Embryonic facial prominence (tissue), 1 donor: ENCODE results near the gene MYPN.
"Not testable (repeated sequence)": the region's sequence is repeated elsewhere in the genome, so short reads cannot be mapped to it uniquely, and the experiment has no call there.

Experiments used
- DNase-seq: peaks from one replicate; pipeline ENCODE4 v3.0.0-alpha.2; 2016; ENCODE audit errors: extremely low spot score

The MYPN gene

GRCh38 chr10:68109331-68109730, at the start of gene MYPN:
Gene MYPN, plus strand, starts transcription at chr10:68109488. Its CDS starts 11,951 bp downstream, at chr10:68121439.
- DNase-seq: no peak

GRCh38 chr10:68067029-68067428, 42.3 kb upstream of the MYPN start:
- DNase-seq: no peak

GRCh38 chr10:68067508-68067907, 41.8 kb upstream of the MYPN start:
- no peak for DNase-seq

- DNase-seq: no peak
These were observed 35.7 kb upstream of the MYPN start for GRCh38 chr10:68073631-68074030.

GRCh38 chr10:68074031-68074774, 35.1 kb upstream of the MYPN start:
- no peak for DNase-seq

GRCh38 chr10:68074775-68075549, 34.3 kb upstream of the MYPN start, which contains the start of gene HERC4:
Gene HERC4, minus strand, starts transcription at chr10:68075283. Its CDS starts 2,175 bp downstream, at chr10:68073108.
- DNase-seq: peak; percentile 89

- DNase-seq: no peak
These were observed 33.7 kb upstream of the MYPN start for GRCh38 chr10:68075550-68076004.

GRCh38 chr10:68076081-68076480, 33.2 kb upstream of the MYPN start:
- not testable (repeated sequence) for DNase-seq

- no peak for DNase-seq
These were observed 32.3 kb upstream of the MYPN start for GRCh38 chr10:68077026-68077425.

GRCh38 chr10:68079434-68079833, 29.9 kb upstream of the MYPN start:
- no peak for DNase-seq

- DNase-seq: no peak
These were observed 28.3 kb upstream of the MYPN start for GRCh38 chr10:68080853-68081431.

- no peak for DNase-seq
These were observed 27.4 kb upstream of the MYPN start for GRCh38 chr10:68081916-68082315.

- no peak for DNase-seq
These were observed 26.4 kb upstream of the MYPN start for GRCh38 chr10:68082872-68083271.

- no peak for DNase-seq
These were observed 25.3 kb upstream of the MYPN start for GRCh38 chr10:68083953-68084352.

- DNase-seq: no peak
These were observed 24.8 kb upstream of the MYPN start for GRCh38 chr10:68084469-68084868.

- DNase-seq: no peak
These were observed 23.3 kb upstream of the MYPN start for GRCh38 chr10:68086011-68086410.

- DNase-seq: no peak
These were observed 22.2 kb upstream of the MYPN start for GRCh38 chr10:68086910-68087684.

GRCh38 chr10:68087685-68088401, 21.4 kb upstream of the MYPN start:
- DNase-seq: no peak

- no peak for DNase-seq
These were observed 20.5 kb upstream of the MYPN start for GRCh38 chr10:68088740-68089139.

GRCh38 chr10:68090586-68090985, 18.7 kb upstream of the MYPN start:
- DNase-seq: no peak

GRCh38 chr10:68092512-68092911, 16.8 kb upstream of the MYPN start:
- DNase-seq: no peak
